ENCODE measurements around the gene KRT73.
A peak's percentile ranks its signal among the peaks of the same experiment; 100 is the strongest.

The KRT73 gene

DNA sequence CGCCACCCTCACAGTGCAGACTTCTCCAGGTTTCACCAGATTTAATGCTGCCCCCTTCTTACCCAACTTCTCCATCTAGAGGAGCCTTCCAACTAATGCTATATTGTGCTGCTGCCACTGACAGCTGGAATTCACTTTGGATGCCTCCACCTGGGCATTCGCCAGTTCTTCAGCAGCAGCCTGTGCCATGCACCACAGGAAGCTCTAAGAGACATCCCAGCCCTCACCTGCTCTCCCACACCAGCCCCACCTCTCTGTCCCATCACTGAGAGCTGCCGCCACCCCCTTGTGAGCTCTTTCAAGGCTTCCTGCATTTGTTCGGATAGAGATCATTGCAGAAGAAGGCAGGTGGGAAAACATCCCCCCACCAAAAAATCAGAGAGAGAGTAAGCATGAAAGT lies 38.3 kb upstream of the KRT73 start:
- H3K27me3 ChIP-seq (ENCODE audit: control insufficient read depth, insufficient read depth, low read length), result peaks cover 3% of the 10 kb centered on the region
- H3K27ac ChIP-seq (ENCODE audit: low read depth, low read length), result no peak overlapping the region
- H3K9ac ChIP-seq (ENCODE audit: low read length), result no peak overlapping the region

GRCh38 chr12:52655720-52656124 lies 37.4 kb upstream of the KRT73 start:
- Histone ChIP-seq H3K36me3 (ENCODE audit: control insufficient read depth, insufficient read depth, low read length) (no peaks in the 10 kb centered on the region), H3K27ac (ENCODE audit: low read depth, low read length) (no peak overlapping the region), H3K9ac (ENCODE audit: low read length) (no peak overlapping the region), H3K4me3 (ENCODE audit: low read length) (no peak overlapping the region), H3K27me3 (ENCODE audit: control insufficient read depth, insufficient read depth, low read length) (peaks cover 3% of the 10 kb centered on the region), H3K4me1 (ENCODE audit: control insufficient read depth, insufficient read depth, low read length) (no peaks in the 10 kb centered on the region)

More for the DNA sequence above, 38.3 kb upstream of the KRT73 start:
- no peaks in the 10 kb centered on the region for H3K36me3 ChIP-seq (ENCODE audit: control insufficient read depth, insufficient read depth, low read length)
- H3K4me3 ChIP-seq (ENCODE audit: low read length), result no peak overlapping the region
- H3K4me1 ChIP-seq (ENCODE audit: control insufficient read depth, insufficient read depth, low read length), result no peaks in the 10 kb centered on the region

DNA sequence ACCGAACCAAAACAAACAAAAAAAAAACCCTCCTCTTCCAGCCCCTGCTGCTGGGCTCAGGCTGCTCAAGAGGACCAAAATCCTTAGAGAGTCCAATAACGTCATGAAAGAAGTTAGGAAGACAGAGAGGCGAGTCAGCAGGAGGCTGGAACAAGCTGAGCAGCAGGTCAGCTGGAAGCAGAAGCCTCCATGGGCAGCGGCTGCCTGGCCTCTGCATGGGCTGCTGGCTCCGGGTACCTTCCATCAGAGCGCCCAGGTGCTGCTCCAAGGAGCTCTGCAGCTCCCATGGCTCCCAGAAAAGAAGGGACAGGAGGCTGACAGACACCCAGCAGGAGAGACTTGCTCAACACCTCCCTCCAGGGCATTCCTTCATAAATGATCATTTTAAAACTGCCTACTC lies 36.9 kb upstream of the KRT73 start:
- H3K36me3 ChIP-seq (ENCODE audit: control insufficient read depth, insufficient read depth, low read length), result no peaks in the 10 kb centered on the region

GRCh38 chr12:52651726-52652261 lies 33.4 kb upstream of the KRT73 start, which contains the start of gene KRT2:
Gene KRT2, minus strand, starts transcription at chr12:52652211. Its CDS starts 69 bp downstream, at chr12:52652142.
- Histone ChIP-seq H3K9ac (ENCODE audit: low read length) (no peak within 1 kb of the TSS), H3K27me3 (ENCODE audit: control insufficient read depth, insufficient read depth, low read length) (peaks cover 3% of the 10 kb centered on the region), H3K4me1 (ENCODE audit: control insufficient read depth, insufficient read depth, low read length) (peaks cover 5% of the 10 kb centered on the region), H3K36me3 (ENCODE audit: control insufficient read depth, insufficient read depth, low read length) (no peaks in the 10 kb centered on the region), H3K27ac (ENCODE audit: low read depth, low read length) (no peak within 1 kb of the TSS), H3K4me3 (ENCODE audit: low read length) (no peak within 1 kb of the TSS)

More for the DNA sequence above, 36.9 kb upstream of the KRT73 start:
- no peak overlapping the region for H3K27ac ChIP-seq (ENCODE audit: low read depth, low read length)
- no peak overlapping the region for H3K4me3 ChIP-seq (ENCODE audit: low read length)
- H3K9ac ChIP-seq (ENCODE audit: low read length), result no peak overlapping the region
- peaks cover 3% of the 10 kb centered on the region for H3K27me3 ChIP-seq (ENCODE audit: control insufficient read depth, insufficient read depth, low read length)
- peaks cover 3% of the 10 kb centered on the region for H3K4me1 ChIP-seq (ENCODE audit: control insufficient read depth, insufficient read depth, low read length)

DNA sequence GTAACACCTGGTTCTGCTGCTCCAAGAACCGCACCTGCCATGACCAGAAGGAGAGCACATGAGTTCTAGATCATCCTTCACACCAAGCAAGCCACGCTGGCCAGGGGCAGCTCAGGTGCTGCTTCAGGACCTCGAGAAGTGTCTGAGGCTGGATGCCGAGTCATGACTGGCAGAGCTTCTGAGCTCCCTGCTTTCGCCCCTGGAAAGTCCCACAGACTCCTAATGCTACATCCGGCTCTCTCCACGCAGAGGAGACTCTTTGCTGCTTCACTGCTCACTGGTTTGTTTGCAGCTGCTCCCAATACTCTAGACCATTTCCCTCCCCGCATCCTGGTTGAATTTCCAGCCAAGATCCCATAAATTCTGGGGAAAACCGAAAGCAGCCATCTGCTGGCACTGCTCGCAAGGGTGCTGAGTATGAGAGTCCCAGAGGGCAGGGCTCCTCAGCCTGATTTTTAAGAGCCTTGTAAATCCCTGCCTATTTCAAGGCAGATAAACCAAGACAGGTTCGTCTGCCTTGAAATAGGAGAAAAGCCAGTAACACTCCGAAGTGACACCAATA lies 32.2 kb upstream of the KRT73 start:
- Histone ChIP-seq H3K27ac (ENCODE audit: low read depth, low read length) (no peak overlapping the region), H3K4me3 (ENCODE audit: low read length) (peak overlapping the region; percentile 23), H3K9ac (ENCODE audit: low read length) (no peak overlapping the region), H3K36me3 (ENCODE audit: control insufficient read depth, insufficient read depth, low read length) (no peaks in the 10 kb centered on the region), H3K27me3 (ENCODE audit: control insufficient read depth, insufficient read depth, low read length) (peaks cover 3% of the 10 kb centered on the region), H3K4me1 (ENCODE audit: control insufficient read depth, insufficient read depth, low read length) (peaks cover 5% of the 10 kb centered on the region)

DNA sequence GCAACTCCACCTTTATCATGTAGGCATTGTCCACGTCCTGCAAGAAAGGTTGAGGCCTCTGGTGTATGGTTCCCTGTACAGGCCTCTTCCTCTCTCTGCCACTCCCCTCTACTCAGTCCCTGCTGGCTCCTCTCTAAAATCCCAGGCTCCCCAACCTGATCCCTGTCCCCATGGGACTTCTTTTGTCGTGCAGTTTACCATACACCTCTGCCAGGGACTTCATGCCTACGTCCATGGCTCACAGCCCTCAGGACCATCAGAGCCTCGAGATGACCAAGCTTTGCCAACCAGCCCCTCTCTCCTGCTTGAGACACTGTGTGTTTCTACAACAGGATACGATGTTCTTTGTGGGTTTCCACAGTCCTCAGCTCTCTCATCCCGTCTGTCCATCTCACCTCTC lies 30.7 kb upstream of the KRT73 start:
- Histone ChIP-seq H3K9ac (ENCODE audit: low read length) (no peak overlapping the region), H3K27ac (ENCODE audit: low read depth, low read length) (no peak overlapping the region), H3K4me3 (ENCODE audit: low read length) (no peak overlapping the region), H3K36me3 (ENCODE audit: control insufficient read depth, insufficient read depth, low read length) (no peaks in the 10 kb centered on the region), H3K27me3 (ENCODE audit: control insufficient read depth, insufficient read depth, low read length) (no peaks in the 10 kb centered on the region), H3K4me1 (ENCODE audit: control insufficient read depth, insufficient read depth, low read length) (peaks cover 5% of the 10 kb centered on the region)

DNA sequence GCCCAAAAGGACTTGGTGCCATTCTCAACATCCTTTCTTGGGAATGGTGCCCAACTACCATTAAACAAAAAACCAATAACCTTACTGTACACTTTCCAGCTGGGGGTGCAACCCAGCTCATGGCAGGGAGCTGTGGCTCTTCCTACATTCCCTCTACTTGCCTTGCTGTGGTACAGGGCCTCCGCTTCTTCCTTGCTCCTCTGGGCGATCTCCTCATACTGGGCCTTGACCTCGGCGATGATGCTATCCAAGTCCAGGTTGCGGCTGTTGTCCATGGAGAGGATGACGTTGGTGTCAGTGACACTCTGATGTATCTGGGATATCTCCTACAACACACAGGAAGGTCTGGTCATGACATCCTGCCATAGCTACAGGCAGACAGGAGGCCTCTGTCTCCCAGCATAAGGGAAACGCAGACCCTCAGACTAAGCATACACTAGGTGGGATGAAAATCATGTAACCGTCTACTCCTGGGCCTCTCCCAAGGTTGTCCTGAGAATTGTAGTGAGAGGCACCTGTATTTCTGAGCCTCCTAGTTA lies 29.7 kb upstream of the KRT73 start:
- Histone ChIP-seq H3K36me3 (ENCODE audit: control insufficient read depth, insufficient read depth, low read length) (no peaks in the 10 kb centered on the region), H3K27ac (ENCODE audit: low read depth, low read length) (no peak overlapping the region), H3K27me3 (ENCODE audit: control insufficient read depth, insufficient read depth, low read length) (no peaks in the 10 kb centered on the region), H3K4me3 (ENCODE audit: low read length) (no peak overlapping the region), H3K4me1 (ENCODE audit: control insufficient read depth, insufficient read depth, low read length) (peaks cover 5% of the 10 kb centered on the region), H3K9ac (ENCODE audit: low read length) (no peak overlapping the region)

- Histone ChIP-seq H3K36me3 (ENCODE audit: control insufficient read depth, insufficient read depth, low read length) (no peaks in the 10 kb centered on the region), H3K27me3 (ENCODE audit: control insufficient read depth, insufficient read depth, low read length) (no peaks in the 10 kb centered on the region), H3K4me3 (ENCODE audit: low read length) (no peak overlapping the region), H3K4me1 (ENCODE audit: control insufficient read depth, insufficient read depth, low read length) (peaks cover 5% of the 10 kb centered on the region), H3K27ac (ENCODE audit: low read depth, low read length) (no peak overlapping the region), H3K9ac (ENCODE audit: low read length) (no peak overlapping the region)
Measured at GRCh38 chr12:52647601-52648000, 29.2 kb upstream of the KRT73 start.

- Histone ChIP-seq H3K27me3 (ENCODE audit: control insufficient read depth, insufficient read depth, low read length) (no peaks in the 10 kb centered on the region), H3K9ac (ENCODE audit: low read length) (no peak overlapping the region), H3K27ac (ENCODE audit: low read depth, low read length) (no peak overlapping the region), H3K4me3 (ENCODE audit: low read length) (no peak overlapping the region), H3K36me3 (ENCODE audit: control insufficient read depth, insufficient read depth, low read length) (no peaks in the 10 kb centered on the region), H3K4me1 (ENCODE audit: control insufficient read depth, insufficient read depth, low read length) (peaks cover 5% of the 10 kb centered on the region)
Measured at GRCh38 chr12:52646613-52647012, 28.3 kb upstream of the KRT73 start.

DNA sequence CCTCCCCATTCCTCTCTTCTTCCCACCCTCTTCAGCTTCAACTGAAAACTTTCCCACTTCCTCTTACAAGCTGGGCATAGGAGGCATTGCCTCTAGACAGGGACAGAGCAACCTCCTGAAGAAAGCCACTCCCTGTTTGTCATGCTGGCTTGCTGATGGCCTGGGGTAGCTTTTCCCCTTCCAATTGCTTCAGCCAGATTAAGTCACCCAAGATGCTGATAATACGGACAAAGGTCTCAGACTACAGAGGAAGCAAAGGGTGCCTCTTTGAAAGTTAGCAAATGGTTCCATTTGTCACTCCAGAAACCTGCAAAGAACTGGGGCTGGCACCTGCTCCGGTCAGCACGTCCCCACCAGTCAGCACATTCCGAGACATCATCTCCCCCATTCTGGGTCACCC lies 27.6 kb upstream of the KRT73 start:
- Histone ChIP-seq H3K9ac (ENCODE audit: low read length) (no peak overlapping the region), H3K4me3 (ENCODE audit: low read length) (no peak overlapping the region), H3K27me3 (ENCODE audit: control insufficient read depth, insufficient read depth, low read length) (no peaks in the 10 kb centered on the region), H3K36me3 (ENCODE audit: control insufficient read depth, insufficient read depth, low read length) (no peaks in the 10 kb centered on the region), H3K4me1 (ENCODE audit: control insufficient read depth, insufficient read depth, low read length) (peaks cover 5% of the 10 kb centered on the region), H3K27ac (ENCODE audit: low read depth, low read length) (no peak overlapping the region)

DNA sequence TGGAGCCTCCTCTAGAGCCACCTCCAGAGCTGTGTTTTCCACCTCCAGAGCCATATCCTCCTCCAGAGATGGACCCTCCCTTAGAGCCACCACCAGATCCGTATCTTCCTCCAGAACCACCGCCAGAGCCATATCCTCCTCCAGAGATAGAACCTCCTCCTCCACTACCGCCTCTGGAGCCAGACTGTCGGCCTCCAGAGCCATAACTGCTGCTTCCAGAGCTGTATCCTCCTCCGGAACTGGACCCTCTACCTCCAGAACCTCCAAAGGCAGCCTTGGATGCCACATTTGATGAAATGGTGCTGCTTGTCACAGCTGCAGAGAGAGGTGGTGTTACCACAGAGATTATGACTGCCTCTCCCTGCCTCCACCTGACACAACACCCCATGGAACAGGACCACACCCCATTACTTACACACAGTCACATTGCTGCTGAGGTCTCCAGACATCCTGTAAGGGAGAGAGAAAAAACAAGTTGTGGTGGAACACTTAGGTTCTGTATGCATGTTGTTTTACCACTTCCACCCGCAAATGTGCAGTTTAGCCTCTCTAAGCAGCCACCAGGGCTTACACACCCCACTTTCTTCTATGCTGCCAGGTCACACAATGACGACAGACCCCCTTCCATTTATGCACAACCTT lies 26.9 kb upstream of the KRT73 start:
- H3K9ac ChIP-seq (ENCODE audit: low read length), result no peak overlapping the region
- H3K36me3 ChIP-seq (ENCODE audit: control insufficient read depth, insufficient read depth, low read length), result no peaks in the 10 kb centered on the region
- no peak overlapping the region for H3K4me3 ChIP-seq (ENCODE audit: low read length)
- H3K4me1 ChIP-seq (ENCODE audit: control insufficient read depth, insufficient read depth, low read length), result peaks cover 1% of the 10 kb centered on the region
- no peaks in the 10 kb centered on the region for H3K27me3 ChIP-seq (ENCODE audit: control insufficient read depth, insufficient read depth, low read length)
- no peak overlapping the region for H3K27ac ChIP-seq (ENCODE audit: low read depth, low read length)

DNA sequence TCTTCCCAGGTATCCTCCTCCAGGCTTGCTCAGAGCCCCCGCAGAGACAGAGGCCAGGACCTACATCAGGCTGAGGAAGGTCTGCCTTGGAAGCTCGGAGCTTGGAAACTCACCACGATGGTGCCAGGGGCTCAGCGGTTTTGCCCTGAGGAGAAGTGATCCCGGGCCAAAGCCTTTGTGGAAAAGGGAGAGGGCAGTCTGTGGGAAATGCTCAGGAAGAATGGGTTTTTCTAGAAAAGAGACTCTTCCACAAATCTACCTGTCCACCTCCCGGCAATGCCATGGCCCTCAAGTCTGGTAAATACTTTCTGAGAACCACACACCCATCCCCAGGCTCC lies 25.7 kb upstream of the KRT73 start:
- Histone ChIP-seq H3K27me3 (ENCODE audit: control insufficient read depth, insufficient read depth, low read length) (no peaks in the 10 kb centered on the region), H3K4me3 (ENCODE audit: low read length) (no peak overlapping the region), H3K4me1 (ENCODE audit: control insufficient read depth, insufficient read depth, low read length) (no peaks in the 10 kb centered on the region), H3K36me3 (ENCODE audit: control insufficient read depth, insufficient read depth, low read length) (no peaks in the 10 kb centered on the region), H3K27ac (ENCODE audit: low read depth, low read length) (no peak overlapping the region), H3K9ac (ENCODE audit: low read length) (no peak overlapping the region)

Measured in rectal smooth muscle tissue (tissue), 1 donor.